ENCODE data around the gene DOP1B. TPM values are rescaled to one million over a fixed set of nuclear protein-coding genes. Genes with fewer than 3 reads are reported as not detected.

Gene DOP1B
- total RNA-seq, 2 experiments from 2014 or later = 4.2 to 9.2 TPM

- ChIA-PET CTCF (ENCODE audit: unreplicated experiment) (no interaction called here), POLR2A (interaction anchor here (0.6 kb wide), 1 partner anchor 72 kb away, joined by 4 read pairs; no protein-coding TSS in a partner anchor)
- Histone ChIP-seq H3K27ac (ENCODE audit: low read depth, low read length, poor library complexity, severe bottlenecking) (no peak overlapping the region), H2AFZ (ENCODE audit: low read length) (no peak overlapping the region), H4K20me1 (ENCODE audit: insufficient read depth, low read length) (no peaks in the 10 kb centered on the region), H3K79me2 (ENCODE audit: insufficient read depth, low read depth, low read length) (no peaks in the 10 kb centered on the region), H3K4me2 (ENCODE audit: low read length) (no peak overlapping the region), H3K9me3 (ENCODE audit: low read length) (no peaks in the 10 kb centered on the region), H3K4me3 (ENCODE audit: low read depth, low read length, poor library complexity, severe bottlenecking) (no peak overlapping the region), H3K4me1 (ENCODE audit: insufficient read depth, low read length, poor library complexity, severe bottlenecking) (no peaks in the 10 kb centered on the region), H3K36me3 (ENCODE audit: insufficient read depth, low read length) (no peaks in the 10 kb centered on the region), H3K9me2 (ENCODE audit: insufficient read depth, low read length) (no peaks in the 10 kb centered on the region)
- intact Hi-C loops (cut with micrococcal nuclease; ENCODE audit: unreplicated experiment) = no loop called here
- no TSS peak for BruUV-seq (replicated peaks)
- DNase-seq (ENCODE audit: low spot score) = no peak
- no peak for TF ChIP-seq CTCF (conservative IDR thresholded peaks at IDR 0.05; ENCODE audit: low read length)
These were observed 48.4 kb downstream of the DOP1B start for GRCh38 chr21:36204980-36205379.

GRCh38 chr21:36205962-36206361 is 49.3 kb downstream of the DOP1B start:
- BruUV-seq (replicated peaks) = no TSS peak
- no peaks in the 10 kb centered on the region for H3K4me1 ChIP-seq (ENCODE audit: insufficient read depth, low read length, poor library complexity, severe bottlenecking)
- POLR2A ChIA-PET = interaction anchor here (0.8 kb wide), 1 partner anchor 49 kb away, joined by 3 read pairs; no protein-coding TSS in a partner anchor
- H2AFZ ChIP-seq (ENCODE audit: low read length) = no peak overlapping the region
- intact Hi-C loops (cut with micrococcal nuclease; ENCODE audit: unreplicated experiment) = no loop called here
- H4K20me1 ChIP-seq (ENCODE audit: insufficient read depth, low read length) = no peaks in the 10 kb centered on the region
- H3K79me2 ChIP-seq (ENCODE audit: insufficient read depth, low read depth, low read length) = no peaks in the 10 kb centered on the region
- CTCF ChIA-PET (ENCODE audit: unreplicated experiment) = interaction anchor here (0.5 kb wide), 1 partner anchor 27 kb away, joined by 3 read pairs; no protein-coding TSS in a partner anchor
- H3K4me3 ChIP-seq (ENCODE audit: low read depth, low read length, poor library complexity, severe bottlenecking) = no peak overlapping the region
- no peaks in the 10 kb centered on the region for H3K9me2 ChIP-seq (ENCODE audit: insufficient read depth, low read length)
- H3K4me2 ChIP-seq (ENCODE audit: low read length) = no peak overlapping the region
- H3K27ac ChIP-seq (ENCODE audit: low read depth, low read length, poor library complexity, severe bottlenecking) = no peak overlapping the region
- H3K9me3 ChIP-seq (ENCODE audit: low read length) = no peaks in the 10 kb centered on the region
- no peak for DNase-seq (ENCODE audit: low spot score)
- TF ChIP-seq EZH2phosphoT487 (IDR thresholded peaks at IDR 0.05; ENCODE audit: borderline replicate concordance, low read depth, low read length) (no peak), CTCF (conservative IDR thresholded peaks at IDR 0.05; ENCODE audit: low read length) (no peak)
- no peaks in the 10 kb centered on the region for H3K36me3 ChIP-seq (ENCODE audit: insufficient read depth, low read length)

Other genes starting within 250 kb of the DOP1B start
- 16.1 and 19.1 TPM in 2 replicates for gene SETD4, start 96.3 kb upstream of the DOP1B start, total RNA-seq (2014; rRNA removed; shearing (Covaris generic))
- 28.1 and 31.4 TPM in 2 replicates for gene SETD4, start 96.3 kb upstream of the DOP1B start, total RNA-seq (2022)
- gene CBR1, start 86.8 kb upstream of the DOP1B start, total RNA-seq (2014; rRNA removed; shearing (Covaris generic)) = 12.0 TPM in 2 replicates
- gene CBR1, start 86.8 kb upstream of the DOP1B start, total RNA-seq (2022) = not detected in 2 replicates
- gene CBR3, start 21.7 kb upstream of the DOP1B start, total RNA-seq (2014; rRNA removed; shearing (Covaris generic)) = not detected in 2 replicates
- not detected in 2 replicates for gene CBR3, start 21.7 kb upstream of the DOP1B start, total RNA-seq (2022)
- 23.0 and 26.4 TPM in 2 replicates for gene MORC3, start 163.4 kb downstream of the DOP1B start, total RNA-seq (2014; rRNA removed; shearing (Covaris generic))
- 34.3 and 37.8 TPM in 2 replicates for gene MORC3, start 163.4 kb downstream of the DOP1B start, total RNA-seq (2022)
- 8.7 and 9.9 TPM in 2 replicates for gene CHAF1B, start 228.6 kb downstream of the DOP1B start, total RNA-seq (2014; rRNA removed; shearing (Covaris generic))
- 21.5 and 24.0 TPM in 2 replicates for gene CHAF1B, start 228.6 kb downstream of the DOP1B start, total RNA-seq (2022)

Data from OCI-LY7 (cell line).